ENCODE data around the gene ATP6V1B1. TPM values are rescaled to one million over a fixed set of nuclear protein-coding genes. Genes with fewer than 3 reads are reported as not detected.

The ATP6V1B1 gene
- total RNA-seq, 1 donor from 2014 or later = 6.3 TPM

GRCh38 chr2:70937866-70938585, 2.3 kb downstream of the ATP6V1B1 start:
- Mint-ChIP-seq H3K4me1 (ENCODE audit: unreplicated experiment) (peaks cover 20% of the 10 kb centered on the region), H3K9me3 (no peaks in the 10 kb centered on the region), H3K4me3 (no peak overlapping the region), H3K27ac (peak overlapping the region; percentile 56), H3K36me3 (no peaks in the 10 kb centered on the region), H3K27me3 (peaks cover 28% of the 10 kb centered on the region)
- TF ChIP-seq CTCF (conservative IDR thresholded peaks at IDR 0.05) = no peak
- peak; percentile 66 for DNase-seq (ENCODE audit: extremely low spot score, unreplicated experiment)

GRCh38 chr2:70938586-70938950, 2.9 kb downstream of the ATP6V1B1 start:
- Mint-ChIP-seq H3K27ac (no peak overlapping the region), H3K9me3 (no peaks in the 10 kb centered on the region), H3K4me1 (ENCODE audit: unreplicated experiment) (peaks cover 22% of the 10 kb centered on the region), H3K27me3 (peaks cover 28% of the 10 kb centered on the region), H3K36me3 (no peaks in the 10 kb centered on the region), H3K4me3 (no peak overlapping the region)
- no peak for TF ChIP-seq CTCF (conservative IDR thresholded peaks at IDR 0.05)
- peak; percentile 55 for DNase-seq (ENCODE audit: extremely low spot score, unreplicated experiment)

DNA sequence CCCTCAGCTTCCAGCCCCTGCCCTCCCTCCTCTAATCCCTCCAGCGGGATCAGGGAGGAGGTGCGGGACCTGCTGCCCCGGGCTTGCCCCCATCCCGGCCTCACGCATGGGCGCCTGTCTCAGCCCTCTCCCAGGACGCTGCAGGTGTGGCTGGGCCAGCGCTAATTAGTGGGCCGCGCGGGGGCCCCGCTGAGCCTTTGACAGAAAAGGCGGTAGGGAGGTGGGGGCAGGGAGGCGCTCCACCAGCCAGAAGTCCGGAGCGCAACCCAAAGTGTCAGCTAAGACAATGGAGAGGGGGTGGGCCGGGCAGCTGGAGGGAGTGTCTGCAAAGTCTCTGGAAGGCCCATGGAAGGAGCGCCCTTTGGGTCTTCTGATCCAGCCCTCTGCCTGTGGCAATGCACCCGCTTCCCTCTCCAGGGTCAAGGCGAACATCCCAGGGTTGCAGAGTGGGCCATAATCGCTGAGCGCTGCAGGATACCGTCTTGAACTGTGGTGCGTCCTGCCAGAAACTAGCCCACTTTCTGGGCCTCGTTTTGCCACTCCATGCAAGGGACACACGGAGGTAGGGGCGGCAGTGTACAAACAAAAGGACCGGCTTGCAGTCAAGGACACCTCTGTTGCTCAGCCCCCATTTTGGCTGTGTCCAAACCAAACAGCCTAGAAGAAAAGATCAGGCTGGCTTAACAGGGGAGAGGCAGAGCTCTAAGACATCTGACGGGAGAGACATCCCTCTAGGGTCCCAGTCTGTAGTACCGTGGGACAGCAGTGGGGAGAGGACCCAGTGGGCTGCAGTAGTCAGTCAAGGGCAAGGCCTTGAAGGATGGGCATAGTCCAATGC, 3.5 kb downstream of the ATP6V1B1 start:
- H3K4me1 Mint-ChIP-seq (ENCODE audit: unreplicated experiment) = peaks cover 27% of the 10 kb centered on the region
- DNase-seq (ENCODE audit: extremely low spot score, unreplicated experiment) = peak; percentile 61
- no peaks in the 10 kb centered on the region for H3K9me3 Mint-ChIP-seq
- H3K27ac Mint-ChIP-seq = no peak overlapping the region
- H3K4me3 Mint-ChIP-seq = no peak overlapping the region
- TF ChIP-seq CTCF (conservative IDR thresholded peaks at IDR 0.05) = no peak
- H3K36me3 Mint-ChIP-seq = no peaks in the 10 kb centered on the region
- peaks cover 33% of the 10 kb centered on the region for H3K27me3 Mint-ChIP-seq

- Mint-ChIP-seq H3K4me1 (ENCODE audit: unreplicated experiment) (peaks cover 23% of the 10 kb centered on the region), H3K27me3 (peaks cover 30% of the 10 kb centered on the region)
Measured at GRCh38 chr2:70939839-70940580, 4.3 kb downstream of the ATP6V1B1 start.

More at GRCh38 chr2:70939839-70940580, 4.3 kb downstream of the ATP6V1B1 start:
- Mint-ChIP-seq H3K27ac (no peak overlapping the region), H3K36me3 (no peaks in the 10 kb centered on the region), H3K4me3 (no peak overlapping the region), H3K9me3 (no peaks in the 10 kb centered on the region)
- no peak for TF ChIP-seq CTCF (conservative IDR thresholded peaks at IDR 0.05)
- no peak for DNase-seq (ENCODE audit: extremely low spot score, unreplicated experiment)
